ENCODE measurements around the gene AQP12B. TPM values are rescaled to one million over a fixed set of nuclear protein-coding genes. Genes with fewer than 3 reads are reported as not detected.
A peak's percentile ranks its signal among the peaks of the same experiment; 100 is the strongest.

AQP12B gene
- total and polyA plus RNA-seq, 2 of the 8 experiments (the other 6 are each of a cell fraction or from before 2014, with no cell fraction given), result not detected

DNA sequence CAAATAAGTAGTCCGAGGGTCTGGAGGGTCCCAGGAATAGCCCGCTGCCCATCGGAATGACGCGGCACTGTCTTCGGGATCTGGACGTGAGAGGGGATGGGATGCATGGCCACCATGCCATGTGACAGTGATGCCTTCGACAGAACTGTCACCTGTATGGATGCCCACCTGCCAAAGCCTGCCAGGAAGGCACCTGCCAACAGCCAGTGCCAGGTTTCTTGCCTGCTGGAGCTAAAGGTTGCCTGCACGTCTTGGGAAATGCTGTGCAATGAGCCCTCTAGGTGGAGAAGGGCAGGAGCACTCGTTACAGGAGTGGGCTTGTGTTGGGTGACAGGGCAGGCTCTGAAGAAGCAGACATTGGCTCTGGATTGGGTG lies 36.9 kb downstream of the AQP12B start:
- WGBS, 2 experiments (ENCODE audit: extremely low coverage in 1 of 2, insufficient coverage in 1 of 2, insufficient read length in 1 of 2, insufficient replicate concordance in 2 of 2, low coverage in 1 of 2, low lambda C conversion rate in 2 of 2, missing lambda C conversion rate in 1 of 2), result 91% methylated on average over 10 of the region's 10 CpGs; no CpG with 5 or more reads in 1 of the 2 experiments
- no peak overlapping the region for H3K23ac ChIP-seq (ENCODE audit: insufficient read length)

More for the DNA sequence above, 36.9 kb downstream of the AQP12B start:
- H3K4me1 ChIP-seq (replicated peaks in 1 of 4; ENCODE audit: control insufficient read depth in 3 of 4, insufficient read depth in 4 of 4, low read length in 3 of 4), result peaks cover 0 to 10% (median 6%) of the 10 kb centered on the region in 4 experiments; a peak in 5 of 7 replicates
- H3K56ac ChIP-seq (replicated peaks; ENCODE audit: insufficient read length, low read depth, low read length), result no peak overlapping the region
- no peak overlapping the region for H3K9ac ChIP-seq (replicated peaks in 1 of 4; ENCODE audit: extremely low read depth in 1 of 4, low read depth in 3 of 4, low read length in 3 of 4)
- H4K8ac ChIP-seq (ENCODE audit: extremely low read depth, insufficient read depth, low read length), result no peak overlapping the region
- no peaks in the 10 kb centered on the region for H3K79me2 ChIP-seq (ENCODE audit: control insufficient read depth in 1 of 2, insufficient read depth in 2 of 2, low read length in 2 of 2)
- no peak overlapping the region for H3K4me2 ChIP-seq (ENCODE audit: insufficient read depth in 1 of 2, low read depth in 2 of 2, low read length in 2 of 2)
- no peaks in the 10 kb centered on the region for H4K20me1 ChIP-seq (replicated peaks in 1 of 2; ENCODE audit: control insufficient read depth in 1 of 2, insufficient read depth in 2 of 2, low read length in 2 of 2)
- DNase-seq (ENCODE audit: low read depth in 1 of 2, low spot score in 2 of 2), result peak in 1 of 2 experiments; percentile 10
- H4K5ac ChIP-seq (ENCODE audit: insufficient read length, low read depth, low read length), result no peak overlapping the region
- no peaks in the 10 kb centered on the region for H3K23me2 ChIP-seq (ENCODE audit: low read depth, low read length)
- no peak overlapping the region for H2BK120ac ChIP-seq (replicated peaks; ENCODE audit: low read depth, low read length)
- peaks cover 0 to 4% (median 2%) of the 10 kb centered on the region in 4 experiments; a peak in 3 of 7 replicates for H3K27me3 ChIP-seq (replicated peaks in 1 of 4; ENCODE audit: control insufficient read depth in 3 of 4, extremely low read depth in 1 of 4, insufficient read depth in 3 of 4, low read length in 3 of 4)
- H2AFZ ChIP-seq (ENCODE audit: low read length), result no peak overlapping the region
- no peak overlapping the region for H2BK12ac ChIP-seq (ENCODE audit: low read depth, low read length)
- POLR2A ChIA-PET (ENCODE audit: partially characterized antibody), result no interaction called here
- H4K91ac ChIP-seq (replicated peaks; ENCODE audit: insufficient read length, low read length), result no peak overlapping the region
- no peak overlapping the region for H2AK5ac ChIP-seq (ENCODE audit: low read depth, low read length)
- TF ChIP-seq TBP (IDR thresholded peaks at IDR 0.05; ENCODE audit: low read depth, low read length), result no peak
- TF ChIP-seq POU5F1 (IDR thresholded peaks at IDR 0.05; ENCODE audit: low read depth, low read length), result no peak
- TF ChIP-seq BCL11A (IDR thresholded peaks at IDR 0.05; ENCODE audit: low read depth in 2 of 2, low read length in 2 of 2), result no peak
- no peak for TF ChIP-seq CREB1 (IDR thresholded peaks at IDR 0.05)
- no peak for TF ChIP-seq KDM4A (IDR thresholded peaks at IDR 0.05; ENCODE audit: low read depth, low read length, severe bottlenecking)
- no peak for TF ChIP-seq BRCA1 (IDR thresholded peaks at IDR 0.05; ENCODE audit: low read depth, low read length)
- TF ChIP-seq KDM5A (IDR thresholded peaks at IDR 0.05; ENCODE audit: low read length), result no peak
- H3K18ac ChIP-seq (ENCODE audit: extremely low read depth, low read length), result no peak overlapping the region
- H3K4ac ChIP-seq (replicated peaks; ENCODE audit: insufficient read length, low read depth, low read length), result no peak overlapping the region
- no peak for FAIRE-seq
- H3K9me3 ChIP-seq (ENCODE audit: insufficient read depth in 2 of 2, low read depth in 1 of 2, low read length in 1 of 2), result no peaks in the 10 kb centered on the region
- H3K79me1 ChIP-seq (ENCODE audit: low read depth, low read length), result no peaks in the 10 kb centered on the region
- H3K14ac ChIP-seq (ENCODE audit: insufficient read length), result no peak overlapping the region
- H2BK5ac ChIP-seq (ENCODE audit: low read depth, low read length), result no peak overlapping the region
- no peak overlapping the region for H2BK15ac ChIP-seq (ENCODE audit: low read length)
- no peak overlapping the region for H2BK20ac ChIP-seq (ENCODE audit: low read length)
- CTCF ChIA-PET (ENCODE audit: partially characterized antibody), result interaction anchor here (1.5 to 2.0 kb wide), 2 partner anchors 24 to 42 kb away, joined by 3 to 6 read pairs; no protein-coding TSS in a partner anchor
- no peaks in the 10 kb centered on the region for H3K36me3 ChIP-seq (ENCODE audit: control insufficient read depth in 2 of 4, insufficient read depth in 4 of 4, low read length in 3 of 4)
- H3K27ac ChIP-seq (ENCODE audit: low read depth, low read length), result no peak overlapping the region
- no peak overlapping the region for H3K4me3 ChIP-seq (ENCODE audit: extremely low read depth in 1 of 4, insufficient read depth in 2 of 4, low read depth in 3 of 4, low read length in 4 of 4)
